TTC549 (cell line): Measurements from ENCODE around the gene CNOT8.
"Not testable (repeated sequence)": the region's sequence is repeated elsewhere in the genome, so short reads cannot be mapped to it uniquely, and the experiment has no call there.

ENCODE experiments used
- FAIRE-seq: peaks from 2 replicates; lab custom pipeline; 2012; peaks lifted over from hg19 to GRCh38; lab: Jason Lieb, UNC

Gene CNOT8

GRCh38 chr5:154865466-154866184 is 7.2 kb downstream of the CNOT8 start:
- no peak for FAIRE-seq

GRCh38 chr5:154866841-154867240 is 8.4 kb downstream of the CNOT8 start:
- no peak for FAIRE-seq

GRCh38 chr5:154868702-154869101 is 10.3 kb downstream of the CNOT8 start:
- no peak for FAIRE-seq

GRCh38 chr5:154871734-154872133 is 13.3 kb downstream of the CNOT8 start:
- FAIRE-seq = no peak

- no peak for FAIRE-seq
These were observed 15.4 kb downstream of the CNOT8 start for GRCh38 chr5:154873791-154874331.

- FAIRE-seq = no peak
These were observed 20.4 kb downstream of the CNOT8 start for GRCh38 chr5:154878642-154879335.

- FAIRE-seq = no peak
These were observed 23.6 kb downstream of the CNOT8 start for GRCh38 chr5:154881986-154882385.

GRCh38 chr5:154884424-154884823 is 26.0 kb downstream of the CNOT8 start:
- no peak for FAIRE-seq

- no peak for FAIRE-seq
These were observed 27.0 kb downstream of the CNOT8 start for GRCh38 chr5:154885439-154885838.

- FAIRE-seq = no peak
These were observed 33.9 kb downstream of the CNOT8 start for GRCh38 chr5:154892369-154892771.

GRCh38 chr5:154893381-154893780 is 35.0 kb downstream of the CNOT8 start:
- no peak for FAIRE-seq

GRCh38 chr5:154895606-154896561 is 37.5 kb downstream of the CNOT8 start:
- no peak for FAIRE-seq

GRCh38 chr5:154896562-154897165 is 38.2 kb downstream of the CNOT8 start:
- FAIRE-seq = no peak

GRCh38 chr5:154898210-154898609 is 39.8 kb downstream of the CNOT8 start:
- FAIRE-seq = no peak

- FAIRE-seq = no peak
These were observed 40.9 kb downstream of the CNOT8 start for GRCh38 chr5:154899151-154899816.

- FAIRE-seq = no peak
These were observed 41.6 kb downstream of the CNOT8 start for GRCh38 chr5:154900066-154900465.

GRCh38 chr5:154901276-154901675 is 42.8 kb downstream of the CNOT8 start:
- FAIRE-seq = no peak

GRCh38 chr5:154901913-154902312 is 43.5 kb downstream of the CNOT8 start:
- no peak for FAIRE-seq

GRCh38 chr5:154905601-154906000 is 47.2 kb downstream of the CNOT8 start:
- not testable (repeated sequence) for FAIRE-seq

- FAIRE-seq = no peak
These were observed 58.4 kb downstream of the CNOT8 start for GRCh38 chr5:154916874-154917273.

GRCh38 chr5:154917757-154918156 is 59.3 kb downstream of the CNOT8 start:
- no peak for FAIRE-seq
